Inferior parietal cortex (tissue), 1 donor: Measurements from ENCODE around the gene ALDH3B2.
A peak's percentile ranks its signal among the peaks of the same experiment; 100 is the strongest.
"Not testable (repeated sequence)": the region's sequence is repeated elsewhere in the genome, so short reads cannot be mapped to it uniquely, and the experiment has no call there.

Experiments
- DNase-seq: peaks from one replicate; pipeline ENCODE4 v3.0.0-alpha.2; 2016; ENCODE audit errors: extremely low spot score

The ALDH3B2 gene

GRCh38 chr11:67642173-67643120, 32.0 kb downstream of the ALDH3B2 start:
- DNase-seq = no peak

- no peak for DNase-seq
These were observed 32.9 kb downstream of the ALDH3B2 start for GRCh38 chr11:67641338-67642172.

- DNase-seq = no peak
These were observed 33.6 kb downstream of the ALDH3B2 start for GRCh38 chr11:67640758-67641337.

- DNase-seq = peak; percentile 42
These were observed 34.2 kb downstream of the ALDH3B2 start for GRCh38 chr11:67640021-67640757.

GRCh38 chr11:67639438-67639859, 35.0 kb downstream of the ALDH3B2 start, which contains the start of gene TBX10:
TSS of gene TBX10 (minus strand) at chr11:67639763. CDS start at chr11:67639472, 291 bp downstream.
- DNase-seq = no peak

- no peak for DNase-seq
These were observed 35.6 kb downstream of the ALDH3B2 start for GRCh38 chr11:67638535-67639437.

GRCh38 chr11:67637441-67637840, 37.0 kb downstream of the ALDH3B2 start:
- DNase-seq = not testable (repeated sequence)

GRCh38 chr11:67636962-67637361, 37.5 kb downstream of the ALDH3B2 start:
- DNase-seq = no peak

- no peak for DNase-seq
These were observed 39.2 kb downstream of the ALDH3B2 start for GRCh38 chr11:67635231-67635521.

- DNase-seq = no peak
These were observed 39.8 kb downstream of the ALDH3B2 start for GRCh38 chr11:67634366-67635230.

GRCh38 chr11:67633758-67634365, 40.6 kb downstream of the ALDH3B2 start:
- no peak for DNase-seq

GRCh38 chr11:67632982-67633755, 41.3 kb downstream of the ALDH3B2 start:
- DNase-seq = no peak

- no peak for DNase-seq
These were observed 42.0 kb downstream of the ALDH3B2 start for GRCh38 chr11:67632175-67632981.

GRCh38 chr11:67631853-67632174, 42.6 kb downstream of the ALDH3B2 start:
- no peak for DNase-seq

GRCh38 chr11:67631411-67631810, 43.0 kb downstream of the ALDH3B2 start:
- DNase-seq = no peak

GRCh38 chr11:67630943-67631331, 43.5 kb downstream of the ALDH3B2 start:
- no peak for DNase-seq

- peak; percentile 83 for DNase-seq
These were observed 44.0 kb downstream of the ALDH3B2 start for GRCh38 chr11:67630228-67630942.
